ENCODE data around the gene METTL27.

The METTL27 gene

GRCh38 chr7:73831834-73832651 is 10.3 kb downstream of the METTL27 start:
- no peak overlapping the region for H3K27ac ChIP-seq
- H3K36me3 ChIP-seq: no peaks in the 10 kb centered on the region
- H3K4me3 ChIP-seq (ENCODE audit: low read depth in 1 of 2, low read length in 1 of 2): no peak overlapping the region
- peaks cover 34% of the 10 kb centered on the region for H3K27me3 ChIP-seq
- TF ChIP-seq CTCF (IDR thresholded peaks at IDR 0.05): no peak
- no peaks in the 10 kb centered on the region for H3K9me3 ChIP-seq
- peaks cover 8 to 10% of the 10 kb centered on the region in 2 experiments for H3K4me1 ChIP-seq (ENCODE audit: control insufficient read depth in 1 of 2, insufficient read depth in 1 of 2, low read depth in 1 of 2, low read length in 1 of 2)

GRCh38 chr7:73831584-73831833 is 10.8 kb downstream of the METTL27 start:
- no peaks in the 10 kb centered on the region for H3K36me3 ChIP-seq
- peaks cover 36% of the 10 kb centered on the region for H3K27me3 ChIP-seq
- no peak for TF ChIP-seq CTCF (IDR thresholded peaks at IDR 0.05)
- H3K9me3 ChIP-seq: no peaks in the 10 kb centered on the region
- H3K4me1 ChIP-seq (ENCODE audit: control insufficient read depth in 1 of 2, insufficient read depth in 1 of 2, low read depth in 1 of 2, low read length in 1 of 2): peaks cover 13 to 15% of the 10 kb centered on the region in 2 experiments
- no peak overlapping the region for H3K4me3 ChIP-seq (ENCODE audit: low read depth in 1 of 2, low read length in 1 of 2)
- no peak overlapping the region for H3K27ac ChIP-seq

GRCh38 chr7:73830681-73831583 is 11.4 kb downstream of the METTL27 start, which contains the start of gene CLDN4:
Gene CLDN4 (plus strand): TSS chr7:73830996. CDS start chr7:73831202, 206 bp downstream.
- TF ChIP-seq CTCF (IDR thresholded peaks at IDR 0.05): no peak
- peaks cover 36% of the 10 kb centered on the region for H3K27me3 ChIP-seq
- H3K4me1 ChIP-seq (ENCODE audit: control insufficient read depth in 1 of 2, insufficient read depth in 1 of 2, low read depth in 1 of 2, low read length in 1 of 2): peaks cover 19% of the 10 kb centered on the region in 2 experiments
- H3K27ac ChIP-seq: no peak within 1 kb of the TSS
- no peak within 1 kb of the TSS for H3K4me3 ChIP-seq (ENCODE audit: low read depth in 1 of 2, low read length in 1 of 2)
- H3K36me3 ChIP-seq: no peaks in the 10 kb centered on the region
- H3K9me3 ChIP-seq: no peaks in the 10 kb centered on the region

GRCh38 chr7:73829921-73830680 is 12.2 kb downstream of the METTL27 start:
- no peak for TF ChIP-seq CTCF (IDR thresholded peaks at IDR 0.05)
- Histone ChIP-seq H3K36me3 (no peaks in the 10 kb centered on the region), H3K27ac (no peak overlapping the region), H3K27me3 (peaks cover 36% of the 10 kb centered on the region), H3K4me3 (ENCODE audit: low read depth in 1 of 2, low read length in 1 of 2) (no peak overlapping the region), H3K4me1 (ENCODE audit: control insufficient read depth in 1 of 2, insufficient read depth in 1 of 2, low read depth in 1 of 2, low read length in 1 of 2) (peaks cover 19 to 21% of the 10 kb centered on the region in 2 experiments), H3K9me3 (no peaks in the 10 kb centered on the region)

GRCh38 chr7:73829505-73829904 is 12.8 kb downstream of the METTL27 start:
- H3K4me3 ChIP-seq (ENCODE audit: low read depth in 1 of 2, low read length in 1 of 2): no peak overlapping the region
- TF ChIP-seq CTCF (IDR thresholded peaks at IDR 0.05): no peak
- H3K9me3 ChIP-seq: no peaks in the 10 kb centered on the region
- H3K4me1 ChIP-seq (ENCODE audit: control insufficient read depth in 1 of 2, insufficient read depth in 1 of 2, low read depth in 1 of 2, low read length in 1 of 2): peaks cover 19 to 21% of the 10 kb centered on the region in 2 experiments
- peaks cover 36% of the 10 kb centered on the region for H3K27me3 ChIP-seq
- no peaks in the 10 kb centered on the region for H3K36me3 ChIP-seq
- no peak overlapping the region for H3K27ac ChIP-seq

Data from neutrophil (primary cell).